GM18867 (cell line): ENCODE measurements around the gene SPATA19.

ENCODE experiments used
- ATAC-seq: cut with Tn5 transposase; IDR thresholded peaks from one replicate; pipeline ENCODE4 v1.9.1; 2021; ENCODE audit warnings: mild to moderate bottlenecking, moderate library complexity; ENCODE audit not compliant: unreplicated experiment

The SPATA19 gene

GRCh38 chr11:133793271-133794035, 51.9 kb downstream of the SPATA19 start:
- no peak for ATAC-seq

DNA sequence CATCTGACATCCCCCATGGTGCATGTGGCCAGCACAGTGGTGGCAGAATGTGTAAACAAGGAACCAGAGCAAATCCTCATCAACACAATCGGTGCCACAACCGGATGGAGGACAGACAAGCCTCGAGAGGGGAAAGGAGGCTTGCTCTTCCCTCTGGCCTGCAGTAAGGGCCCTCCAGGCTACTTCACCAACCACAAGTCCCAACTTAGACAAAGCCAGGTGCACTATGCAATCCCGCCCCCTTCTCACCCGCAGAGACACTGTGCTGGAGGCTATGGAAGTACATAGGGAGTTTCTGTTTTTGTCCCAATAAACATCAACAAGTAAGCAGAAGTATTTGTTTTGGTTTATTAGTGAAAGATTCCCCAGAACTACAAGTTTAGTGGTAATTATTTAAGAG, 54.3 kb downstream of the SPATA19 start:
- ATAC-seq = no peak
